Jurkat, Clone E6-1 (cell line): Measurements from ENCODE around the gene PDZD2.
"Not testable (repeated sequence)": the region's sequence is repeated elsewhere in the genome, so short reads cannot be mapped to it uniquely, and the experiment has no call there.

Experiments
- DNase-seq: peaks from one replicate; pipeline ENCODE4 v3.0.0-alpha.2; 2011; ENCODE audit warnings: low read depth, low spot score
- H3K4me3 ChIP-seq: 2 replicates; pipeline ENCODE4 v1.5.1; 2011; ENCODE audit warnings: mild to moderate bottlenecking, low read length, control low read depth, moderate library complexity

The PDZD2 gene

DNA sequence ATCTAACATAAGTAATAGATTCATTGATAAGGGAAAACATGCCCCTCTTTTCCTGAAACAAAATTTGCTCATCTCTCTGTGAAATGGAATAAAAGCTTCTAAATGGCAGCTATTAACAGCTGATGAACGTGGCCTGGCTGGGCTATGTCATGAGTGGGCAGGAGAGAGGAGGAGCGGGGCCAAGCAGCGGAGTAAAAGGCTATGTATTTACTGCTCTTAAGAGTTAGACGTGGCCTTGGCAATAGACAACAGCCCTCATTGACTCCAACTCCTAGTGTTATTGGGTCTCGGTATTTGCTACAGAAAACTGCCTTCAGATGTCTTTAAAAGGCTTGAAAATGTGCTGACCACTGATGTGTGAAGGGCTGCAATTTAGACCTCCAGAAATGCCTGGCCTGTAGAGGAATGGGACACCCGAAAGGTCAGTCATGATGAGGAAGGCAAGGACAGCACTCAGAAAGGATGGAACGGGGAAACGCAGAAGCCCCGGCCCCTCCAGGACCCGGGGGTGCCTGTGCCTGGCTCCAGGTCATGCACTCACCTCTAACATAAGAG is 116.8 kb downstream of the PDZD2 start:
- no peak overlapping the region for H3K4me3 ChIP-seq
- no peak for DNase-seq

DNA sequence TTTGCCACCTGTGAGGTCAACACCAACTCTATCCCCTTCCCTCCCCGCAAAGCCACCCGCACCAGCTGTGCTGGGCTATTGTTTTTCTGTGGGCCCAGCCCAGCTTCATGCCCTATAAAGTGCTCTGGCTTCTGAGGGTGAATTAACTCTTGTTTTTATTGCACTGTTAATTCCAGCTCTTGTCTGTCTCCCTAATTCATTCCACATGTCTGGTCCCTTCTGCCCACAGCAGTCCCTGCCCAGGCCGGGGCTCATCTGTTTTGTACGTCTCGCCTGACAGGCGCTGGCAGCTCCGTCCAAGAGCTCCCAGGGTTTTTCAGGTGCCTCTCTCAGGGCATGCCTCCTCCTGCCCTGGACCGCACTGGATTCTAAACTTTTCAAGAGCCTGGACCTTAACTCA is 118.9 kb downstream of the PDZD2 start:
- no peak overlapping the region for H3K4me3 ChIP-seq
- no peak for DNase-seq

GRCh38 chr5:31758803-31759425 is 120.0 kb downstream of the PDZD2 start:
- no peak overlapping the region for H3K4me3 ChIP-seq
- DNase-seq, result no peak

GRCh38 chr5:31759925-31760324 is 121.0 kb downstream of the PDZD2 start:
- no peak overlapping the region for H3K4me3 ChIP-seq
- DNase-seq, result no peak

DNA sequence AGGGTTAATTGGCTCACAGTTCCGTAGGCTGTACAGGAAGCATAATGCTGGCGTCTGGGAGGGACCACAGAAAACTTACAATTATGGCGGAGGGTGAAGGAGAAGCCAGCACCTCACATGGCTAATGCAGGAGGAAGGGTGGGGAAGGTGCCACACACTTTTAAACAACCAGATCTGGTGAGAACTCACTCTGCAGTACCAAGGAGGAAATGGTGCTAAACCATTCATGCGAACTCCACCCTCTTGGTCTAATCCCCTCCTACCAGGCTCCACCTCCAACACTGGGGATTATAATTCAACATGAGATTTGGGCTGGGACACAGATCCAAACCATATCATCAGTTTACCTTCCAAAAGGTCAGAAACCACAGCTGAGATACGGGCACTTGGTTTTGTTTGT is 122.9 kb downstream of the PDZD2 start:
- no peak for DNase-seq
- no peak overlapping the region for H3K4me3 ChIP-seq

GRCh38 chr5:31763424-31763823 is 124.5 kb downstream of the PDZD2 start:
- no peak overlapping the region for H3K4me3 ChIP-seq
- no peak for DNase-seq

DNA sequence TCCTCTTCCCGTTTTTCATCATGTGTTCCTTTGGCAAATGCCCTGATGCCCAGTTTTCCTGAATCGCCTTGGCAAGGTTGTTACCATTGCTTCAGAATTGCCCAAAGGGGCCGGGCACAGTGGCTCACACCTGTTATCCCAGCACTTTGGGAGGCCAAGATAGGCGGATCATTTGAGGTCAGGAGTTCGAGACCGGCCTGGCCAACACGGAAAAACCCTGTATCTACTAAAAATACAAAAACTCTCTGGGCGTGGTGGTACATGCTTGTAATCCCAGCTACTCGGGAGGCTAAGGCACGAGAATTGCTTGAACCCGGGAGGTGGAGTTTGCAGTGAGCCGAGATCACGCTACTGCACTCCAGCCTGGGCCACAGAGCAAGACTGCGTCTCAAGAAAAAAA is 125.8 kb downstream of the PDZD2 start:
- DNase-seq, H3K4me3 ChIP-seq: not testable (repeated sequence)

DNA sequence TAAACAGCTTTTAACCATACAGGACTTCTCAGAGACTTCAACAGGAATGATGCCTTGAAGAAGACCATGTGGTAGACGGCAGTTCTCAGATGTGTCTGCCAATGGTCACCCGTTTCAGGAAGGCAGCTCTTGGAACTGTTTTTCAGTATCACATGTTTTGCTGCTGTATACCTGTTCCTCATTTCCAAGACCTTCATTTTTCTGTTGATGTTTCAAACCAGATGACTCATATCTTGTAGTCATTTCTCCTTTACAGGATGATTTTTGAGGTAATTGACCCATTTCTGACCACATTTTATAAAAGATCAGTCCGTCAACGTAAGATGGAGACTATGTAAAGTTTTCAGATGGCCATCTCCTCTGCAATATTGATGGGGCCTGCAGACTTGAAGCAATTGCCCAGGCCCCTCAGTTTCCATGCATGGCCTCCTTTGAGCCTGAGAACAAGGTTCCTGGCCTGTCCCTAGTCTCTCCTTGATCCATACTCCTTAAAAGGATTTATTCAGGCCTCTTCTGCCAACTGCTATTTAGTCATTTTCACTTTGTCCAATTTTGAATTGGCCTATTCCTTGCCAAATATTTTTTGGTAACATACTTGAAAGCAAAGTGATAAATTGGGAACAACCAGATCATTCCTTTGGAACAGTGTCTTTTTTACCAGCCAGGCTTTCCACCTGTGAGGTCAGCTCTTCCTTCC is 128.6 kb downstream of the PDZD2 start:
- DNase-seq, result no peak

DNA sequence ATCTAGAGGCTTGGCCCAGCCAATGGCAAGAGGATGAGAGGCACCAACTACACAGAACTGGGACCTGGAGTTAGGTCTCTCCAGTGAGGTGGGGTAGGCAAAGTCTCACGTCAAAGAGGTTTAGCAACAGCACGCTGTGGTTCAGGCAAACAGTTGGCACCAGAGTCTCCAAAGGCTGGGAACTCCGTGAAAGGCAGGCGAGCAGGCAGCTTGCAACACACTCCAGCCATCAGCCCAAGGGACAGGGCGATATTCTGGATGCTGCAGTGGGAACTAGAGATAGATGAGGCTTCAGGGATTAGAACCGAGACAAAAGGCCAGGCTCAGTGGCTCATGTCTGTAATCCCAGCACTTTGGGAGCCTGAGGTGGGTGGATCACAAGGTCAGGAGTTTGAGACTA is 129.1 kb downstream of the PDZD2 start:
- H3K4me3 ChIP-seq, result no peak overlapping the region
- DNase-seq, result no peak

More for the DNA sequence above, 128.6 kb downstream of the PDZD2 start:
- no peak overlapping the region for H3K4me3 ChIP-seq

GRCh38 chr5:31768784-31769183 is 129.9 kb downstream of the PDZD2 start:
- no peak overlapping the region for H3K4me3 ChIP-seq
- DNase-seq, result no peak

- H3K4me3 ChIP-seq, result no peak overlapping the region
- DNase-seq, result no peak
These were observed 130.6 kb downstream of the PDZD2 start for GRCh38 chr5:31769530-31769929.

GRCh38 chr5:31770132-31770720 is 131.3 kb downstream of the PDZD2 start:
- H3K4me3 ChIP-seq, result no peak overlapping the region
- no peak for DNase-seq

- DNase-seq, result no peak
- no peak overlapping the region for H3K4me3 ChIP-seq
These were observed 132.1 kb downstream of the PDZD2 start for GRCh38 chr5:31770998-31771397.

- H3K4me3 ChIP-seq, result no peak overlapping the region
- DNase-seq, result no peak
These were observed 132.6 kb downstream of the PDZD2 start for GRCh38 chr5:31771500-31771899.

GRCh38 chr5:31776294-31776693 is 137.4 kb downstream of the PDZD2 start:
- H3K4me3 ChIP-seq, DNase-seq: not testable (repeated sequence)

- DNase-seq, result no peak
- no peak overlapping the region for H3K4me3 ChIP-seq
These were observed 138.2 kb downstream of the PDZD2 start for GRCh38 chr5:31776976-31777651.

- H3K4me3 ChIP-seq, result no peak overlapping the region
- no peak for DNase-seq
These were observed 142.8 kb downstream of the PDZD2 start for GRCh38 chr5:31781772-31782171.

GRCh38 chr5:31783086-31783645 is 144.2 kb downstream of the PDZD2 start:
- H3K4me3 ChIP-seq, result no peak overlapping the region

GRCh38 chr5:31783731-31784130 is 144.8 kb downstream of the PDZD2 start:
- DNase-seq, result no peak
- H3K4me3 ChIP-seq, result no peak overlapping the region

More at GRCh38 chr5:31783086-31783645, 144.2 kb downstream of the PDZD2 start:
- no peak for DNase-seq
